Measurements from ENCODE around the gene ARHGAP44. TPM values are rescaled to one million over a fixed set of nuclear protein-coding genes. Genes with fewer than 3 reads are reported as not detected.

ARHGAP44 gene, protein sequence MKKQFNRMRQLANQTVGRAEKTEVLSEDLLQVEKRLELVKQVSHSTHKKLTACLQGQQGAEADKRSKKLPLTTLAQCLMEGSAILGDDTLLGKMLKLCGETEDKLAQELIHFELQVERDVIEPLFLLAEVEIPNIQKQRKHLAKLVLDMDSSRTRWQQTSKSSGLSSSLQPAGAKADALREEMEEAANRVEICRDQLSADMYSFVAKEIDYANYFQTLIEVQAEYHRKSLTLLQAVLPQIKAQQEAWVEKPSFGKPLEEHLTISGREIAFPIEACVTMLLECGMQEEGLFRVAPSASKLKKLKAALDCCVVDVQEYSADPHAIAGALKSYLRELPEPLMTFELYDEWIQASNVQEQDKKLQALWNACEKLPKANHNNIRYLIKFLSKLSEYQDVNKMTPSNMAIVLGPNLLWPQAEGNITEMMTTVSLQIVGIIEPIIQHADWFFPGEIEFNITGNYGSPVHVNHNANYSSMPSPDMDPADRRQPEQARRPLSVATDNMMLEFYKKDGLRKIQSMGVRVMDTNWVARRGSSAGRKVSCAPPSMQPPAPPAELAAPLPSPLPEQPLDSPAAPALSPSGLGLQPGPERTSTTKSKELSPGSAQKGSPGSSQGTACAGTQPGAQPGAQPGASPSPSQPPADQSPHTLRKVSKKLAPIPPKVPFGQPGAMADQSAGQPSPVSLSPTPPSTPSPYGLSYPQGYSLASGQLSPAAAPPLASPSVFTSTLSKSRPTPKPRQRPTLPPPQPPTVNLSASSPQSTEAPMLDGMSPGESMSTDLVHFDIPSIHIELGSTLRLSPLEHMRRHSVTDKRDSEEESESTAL
- 5.9 and 6.5 TPM in 2 replicates for total RNA-seq
- long read RNA-seq = 0 reads

- no peak for TF ChIP-seq CTCF (conservative IDR thresholded peaks at IDR 0.05)
- no peaks in the 10 kb centered on the region for H3K9me3 Mint-ChIP-seq
- peak; percentile 59 for DNase-seq (ENCODE audit: low read depth, low spot score)
- H3K4me1 Mint-ChIP-seq = peaks cover 11% of the 10 kb centered on the region
- peak within 1 kb of the TSS; percentile 89 for H3K4me3 Mint-ChIP-seq
- H3K27ac Mint-ChIP-seq (ENCODE audit: unreplicated experiment) = no peak within 1 kb of the TSS
- H3K27me3 Mint-ChIP-seq (ENCODE audit: low read depth) = peaks cover 68% of the 10 kb centered on the region
- H3K36me3 Mint-ChIP-seq (ENCODE audit: low read depth) = no peaks in the 10 kb centered on the region
These were observed at the start of gene ARHGAP44 for GRCh38 chr17:12789481-12790248. Gene ARHGAP44, plus strand, starts transcription at chr17:12789498. Its CDS starts 341 bp downstream, at chr17:12789839.

DNA sequence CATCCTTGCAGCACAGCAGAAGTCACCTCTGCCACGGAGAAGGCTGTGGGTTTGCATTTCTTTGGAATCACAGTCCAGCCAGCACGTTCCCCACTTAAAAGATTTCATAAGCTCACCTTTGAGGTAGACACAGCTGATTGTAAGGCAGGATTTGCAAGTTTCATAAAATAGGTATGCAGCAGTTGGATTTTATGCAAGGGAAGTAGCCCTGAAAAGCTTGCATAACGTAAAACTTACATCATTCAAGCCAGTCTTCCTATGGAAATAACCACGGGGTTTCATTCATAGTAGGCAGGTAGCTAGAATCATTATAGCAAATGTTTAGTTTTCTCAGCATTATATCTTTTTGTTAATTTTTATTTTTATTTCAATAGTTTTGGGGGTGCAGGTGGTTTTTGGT, 49.8 kb upstream of the ARHGAP44 start:
- H3K27me3 Mint-ChIP-seq (ENCODE audit: low read depth) = peaks cover 11% of the 10 kb centered on the region
- H3K4me3 Mint-ChIP-seq = no peak overlapping the region
- no peak overlapping the region for H3K27ac Mint-ChIP-seq (ENCODE audit: unreplicated experiment)
- TF ChIP-seq CTCF (conservative IDR thresholded peaks at IDR 0.05) = no peak
- no peaks in the 10 kb centered on the region for H3K36me3 Mint-ChIP-seq (ENCODE audit: low read depth)
- no peaks in the 10 kb centered on the region for H3K9me3 Mint-ChIP-seq
- no peak for DNase-seq (ENCODE audit: low read depth, low spot score)
- peaks cover 5% of the 10 kb centered on the region for H3K4me1 Mint-ChIP-seq

- Mint-ChIP-seq H3K27me3 (ENCODE audit: low read depth) (peaks cover 9% of the 10 kb centered on the region), H3K36me3 (ENCODE audit: low read depth) (no peaks in the 10 kb centered on the region)
These were observed 46.3 kb upstream of the ARHGAP44 start for GRCh38 chr17:12743046-12743445.

DNA sequence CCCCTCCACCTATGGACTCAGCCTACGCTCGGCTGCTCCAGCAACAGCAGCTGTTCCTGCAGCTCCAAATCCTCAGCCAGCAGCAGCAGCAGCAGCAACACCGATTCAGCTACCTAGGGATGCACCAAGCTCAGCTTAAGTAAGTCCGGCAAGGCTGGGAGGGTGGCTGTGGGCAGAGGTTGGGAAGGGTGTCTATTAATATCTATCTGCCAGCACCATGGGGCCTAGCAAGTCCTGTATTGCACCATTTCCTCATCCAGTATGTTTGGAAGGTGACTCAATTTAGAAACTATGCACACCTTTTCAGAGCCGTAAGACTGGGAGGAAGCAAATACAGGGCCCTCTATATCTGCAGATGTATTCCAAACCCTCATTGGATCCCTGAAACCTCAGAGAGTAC, 45.0 kb upstream of the ARHGAP44 start:
- no peak for TF ChIP-seq CTCF (conservative IDR thresholded peaks at IDR 0.05)
- no peak for DNase-seq (ENCODE audit: low read depth, low spot score)
- Mint-ChIP-seq H3K4me1 (peaks cover 5% of the 10 kb centered on the region), H3K36me3 (ENCODE audit: low read depth) (no peaks in the 10 kb centered on the region), H3K4me3 (no peak overlapping the region), H3K9me3 (no peaks in the 10 kb centered on the region), H3K27ac (ENCODE audit: unreplicated experiment) (no peak overlapping the region), H3K27me3 (ENCODE audit: low read depth) (peaks cover 9% of the 10 kb centered on the region)

More at GRCh38 chr17:12743046-12743445, 46.3 kb upstream of the ARHGAP44 start:
- TF ChIP-seq CTCF (conservative IDR thresholded peaks at IDR 0.05) = no peak
- no peaks in the 10 kb centered on the region for H3K9me3 Mint-ChIP-seq
- no peak overlapping the region for H3K27ac Mint-ChIP-seq (ENCODE audit: unreplicated experiment)
- H3K4me3 Mint-ChIP-seq = no peak overlapping the region
- peaks cover 5% of the 10 kb centered on the region for H3K4me1 Mint-ChIP-seq
- no peak for DNase-seq (ENCODE audit: low read depth, low spot score)

GRCh38 chr17:12744786-12745185, 44.5 kb upstream of the ARHGAP44 start:
- no peak for TF ChIP-seq CTCF (conservative IDR thresholded peaks at IDR 0.05)
- DNase-seq (ENCODE audit: low read depth, low spot score) = no peak

More at GRCh38 chr17:12744786-12745185, 44.5 kb upstream of the ARHGAP44 start:
- Mint-ChIP-seq H3K27ac (ENCODE audit: unreplicated experiment) (no peak overlapping the region), H3K9me3 (no peaks in the 10 kb centered on the region), H3K36me3 (ENCODE audit: low read depth) (no peaks in the 10 kb centered on the region), H3K4me1 (peaks cover 5% of the 10 kb centered on the region), H3K4me3 (no peak overlapping the region), H3K27me3 (ENCODE audit: low read depth) (peaks cover 9% of the 10 kb centered on the region)
